HL-60 (cell line): ENCODE measurements around the gene KMT2C.
A peak's percentile ranks its signal among the peaks of the same experiment; 100 is the strongest.

ENCODE experiments used
- DNase-seq, 2 experiments: peaks; one replicate each; pipeline ENCODE4 v3.0.0-alpha.2; 2010 to 2020; ENCODE audit warnings: low read depth in 1 of 2, low spot score in 1 of 2
- H3K27ac ChIP-seq: fragments of 250-450 bp; sonication (Bioruptor Pico); replicated peaks from 2 replicates; pipeline ENCODE4 v1.5.1; 2020; ENCODE audit warnings: mild to moderate bottlenecking, moderate library complexity
- H3K27me3 ChIP-seq: fragments of 250-450 bp; sonication (Bioruptor Pico); 2 replicates; pipeline ENCODE4 v1.5.1; 2021; ENCODE audit warnings: mild to moderate bottlenecking, moderate library complexity; ENCODE audit not compliant: insufficient read depth, poor library complexity, severe bottlenecking
- H3K4me3 ChIP-seq: replicated peaks from 2 replicates; pipeline ENCODE4 v1.5.1; 2011; ENCODE audit warnings: mild to moderate bottlenecking, control low read depth, low read length; ENCODE audit not compliant: insufficient read depth
- CTCF ChIP-seq: IDR thresholded peaks from one replicate; pipeline ENCODE4 v1.5.1; 2011; ENCODE audit warnings: low read length, control low read depth, inconsistent platforms; ENCODE audit not compliant: insufficient read depth
- GABPA ChIP-seq: IDR thresholded peaks from 2 replicates; pipeline ENCODE4 v1.6.1; 2012; ENCODE audit warnings: low read depth
- POLR2AphosphoS5 ChIP-seq: IDR thresholded peaks from 2 replicates; pipeline ENCODE4 v1.6.1; 2012; ENCODE audit warnings: low read depth
- REST ChIP-seq: IDR thresholded peaks from 2 replicates; pipeline ENCODE4 v1.6.1; 2012; ENCODE audit warnings: low read depth; ENCODE audit not compliant: insufficient replicate concordance
- SPI1 ChIP-seq: IDR thresholded peaks from 2 replicates; pipeline ENCODE4 v1.6.1; 2012; ENCODE audit warnings: low read depth, mild to moderate bottlenecking, borderline replicate concordance
- long read RNA-seq: library from polyadenylated mRNA; unstranded; transcript quantifications from one replicate; pipeline ENCODE4 v2.0.0, GENCODE V29; 2020

The KMT2C gene
- long read RNA-seq, partial matches to known transcripts: 30 of 45 reads
- long read RNA-seq, other reads (novel, unspliced or antisense): 15 of 45 reads

- H3K27ac ChIP-seq: peak within 1 kb of the TSS; percentile 98
- DNase-seq: peak in 1 of 2 experiments; percentile 42
- TF ChIP-seq REST (peak; percentile 16), SPI1 (peak; percentile 44; the same call in 1 of the 2 replicates), CTCF (no peak), POLR2AphosphoS5 (no peak), GABPA (no peak)
- peak within 1 kb of the TSS; percentile 71 for H3K4me3 ChIP-seq
- H3K27me3 ChIP-seq: no peaks in the 10 kb centered on the region
Observed at GRCh38 chr7:152435384-152436110, at the start of gene KMT2C. Gene KMT2C (minus strand): TSS chr7:152436003. CDS start chr7:152435786, 217 bp downstream.

- Histone ChIP-seq H3K27me3 (no peaks in the 10 kb centered on the region), H3K27ac (no peak overlapping the region), H3K4me3 (no peak overlapping the region)
- TF ChIP-seq POLR2AphosphoS5: no peak
- no peak for TF ChIP-seq CTCF
- TF ChIP-seq GABPA: no peak
- no peak for TF ChIP-seq REST
- no peak for TF ChIP-seq SPI1
- DNase-seq: no peak
Observed at GRCh38 chr7:152481082-152481481, 45.3 kb upstream of the KMT2C start.

GRCh38 chr7:152480664-152481063, 44.9 kb upstream of the KMT2C start:
- TF ChIP-seq POLR2AphosphoS5 (no peak), CTCF (no peak), SPI1 (no peak), GABPA (no peak), REST (no peak)
- Histone ChIP-seq H3K27me3 (no peaks in the 10 kb centered on the region), H3K4me3 (no peak overlapping the region), H3K27ac (no peak overlapping the region)
- DNase-seq: no peak
